Tibial artery (tissue), 4 donors: ENCODE data around the gene XKRX.

Source experiments
- DNase-seq, 2 donors: peaks; one replicate each; pipeline ENCODE4 v3.0.0-alpha.2; 2019
- H3K27ac ChIP-seq, 2 donors: fragments of 200-600 bp; sonication (generic) in 1 of 2; 1 replicate in 1 of 2; 2 replicates in 1 of 2; pipeline ENCODE4 v1.5.1; 2018 to 2019; ENCODE audit warnings: mild to moderate bottlenecking in 1 of 2
- H3K27me3 ChIP-seq, 2 donors: fragments of 200-600 bp; sonication (generic) in 1 of 2; one replicate each; pipeline versions ENCODE4 v1.5.1 to v1.6.0; 2016 to 2019
- H3K36me3 ChIP-seq, 3 donors: fragments of 200-600 bp; sonication (generic) in 2 of 3; one replicate each; pipeline ENCODE4 v1.5.1; 2016 to 2019; ENCODE audit warnings: mild to moderate bottlenecking in 2 of 3
- H3K4me1 ChIP-seq, 4 donors: fragments of 200-600 bp; sonication (generic) in 2 of 4; 1 replicate in 3 of 4; 2 replicates in 1 of 4; pipeline ENCODE4 v1.5.1; 2016 to 2019
- H3K4me3 ChIP-seq, 2 donors: fragments of 200-600 bp; sonication (generic) in 1 of 2; 1 replicate in 1 of 2; 2 replicates in 1 of 2; pipeline ENCODE4 v1.5.1; 2018 to 2019; ENCODE audit warnings: mild to moderate bottlenecking in 2 of 2
- H3K9me3 ChIP-seq, 3 donors: fragments of 200-600 bp; sonication (generic) in 1 of 3; one replicate each; pipeline ENCODE4 v1.5.1; 2016 to 2019
- CTCF ChIP-seq, 2 experiments: fragments of 200-600 bp in 1 of 2; fragments of 450-650 bp in 1 of 2; IDR thresholded peaks; one replicate each; pipeline ENCODE4 v1.5.1; 2017 to 2019; ENCODE audit warnings: antibody characterized with exemption in 2 of 2, mild to moderate bottlenecking in 1 of 2, moderate library complexity in 1 of 2
- intact Hi-C: fragments of 100-400 bp; cut with DNase I; formaldehyde crosslinking; loops from one replicate; pipeline ENCODE4 v1.15.0; 2023; ENCODE audit warnings: low total_unique reads

The XKRX gene

DNA sequence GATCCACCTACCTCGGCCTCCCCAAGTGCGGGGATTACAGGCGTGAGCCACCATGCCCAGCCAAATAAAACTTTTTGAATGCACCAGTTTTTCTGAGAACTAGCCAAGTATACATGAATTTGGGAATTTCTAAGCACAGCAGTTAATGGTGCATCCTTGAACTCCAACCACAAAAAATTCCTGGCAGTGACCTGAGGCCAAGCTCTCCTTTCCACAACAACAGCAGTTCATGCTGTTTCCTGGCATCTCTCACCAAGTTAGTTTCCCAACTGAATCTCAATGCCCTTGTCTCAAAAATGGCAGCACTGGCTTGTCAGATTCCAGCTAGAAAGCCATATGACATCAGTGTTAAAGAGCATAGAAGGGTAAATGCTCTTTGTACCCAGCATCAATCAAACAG, 15.9 kb upstream of the XKRX start:
- Histone ChIP-seq H3K9me3 (no peaks in the 10 kb centered on the region), H3K27me3 (no peaks in the 10 kb centered on the region), H3K4me1 (no peaks in the 10 kb centered on the region), H3K36me3 (no peaks in the 10 kb centered on the region), H3K4me3 (no peak overlapping the region), H3K27ac (no peak overlapping the region)
- intact Hi-C loops: no loop called here
- DNase-seq: no peak
- no peak for TF ChIP-seq CTCF (IDR thresholded peaks at IDR 0.05)

DNA sequence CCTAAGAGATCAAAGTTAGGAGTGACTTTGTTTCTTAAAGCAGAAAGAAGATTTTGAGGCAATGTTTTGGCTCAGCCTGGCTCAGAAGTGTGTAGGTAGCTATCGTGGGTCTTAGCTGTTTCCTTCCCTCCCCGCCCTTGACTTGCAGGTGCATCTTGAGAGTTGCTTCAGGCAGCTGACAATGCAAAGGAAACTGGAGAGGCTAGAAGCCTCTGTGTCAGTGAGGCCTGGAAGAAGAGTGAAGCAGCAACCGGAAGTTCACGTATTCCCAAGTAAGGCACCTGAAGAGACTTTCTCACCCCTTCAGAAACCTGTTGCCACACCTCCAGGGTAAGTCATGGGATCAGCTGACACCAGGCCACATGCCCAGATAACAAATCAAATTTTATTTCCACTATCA, 10.6 kb upstream of the XKRX start:
- no peak for TF ChIP-seq CTCF (IDR thresholded peaks at IDR 0.05)
- Histone ChIP-seq H3K4me1 (no peaks in the 10 kb centered on the region), H3K27me3 (no peaks in the 10 kb centered on the region), H3K9me3 (no peaks in the 10 kb centered on the region), H3K36me3 (no peaks in the 10 kb centered on the region), H3K27ac (no peak overlapping the region), H3K4me3 (no peak overlapping the region)
- DNase-seq: no peak
- intact Hi-C loops: no loop called here

DNA sequence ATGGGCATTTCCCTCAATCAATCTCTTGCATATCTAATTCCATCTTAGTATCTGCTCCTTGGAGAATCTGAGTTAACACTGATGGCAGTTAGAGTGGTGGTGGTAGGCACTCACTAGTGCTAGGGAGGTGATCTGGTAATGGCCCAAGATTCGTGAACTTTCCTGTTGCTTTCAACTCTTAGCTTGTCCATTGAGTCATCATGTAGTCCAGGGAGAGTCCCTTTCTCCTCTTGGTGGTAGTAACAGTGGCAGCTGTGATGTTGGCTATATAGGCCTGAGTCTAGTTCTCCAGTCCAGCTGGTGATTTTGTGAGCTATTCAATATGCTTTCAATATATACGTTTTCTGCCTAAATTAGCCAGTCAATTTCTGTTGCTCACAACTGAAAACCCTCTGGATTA, 7.0 kb upstream of the XKRX start:
- no peaks in the 10 kb centered on the region for H3K27me3 ChIP-seq
- no peak overlapping the region for H3K27ac ChIP-seq
- intact Hi-C loops: no loop called here
- no peaks in the 10 kb centered on the region for H3K36me3 ChIP-seq
- no peak for DNase-seq
- H3K4me3 ChIP-seq: no peak overlapping the region
- TF ChIP-seq CTCF (IDR thresholded peaks at IDR 0.05): no peak
- H3K9me3 ChIP-seq: peaks cover 0 to 9% (median 9%) of the 10 kb centered on the region in 3 donors
- H3K4me1 ChIP-seq: no peaks in the 10 kb centered on the region

- Histone ChIP-seq H3K4me1 (peaks cover 0 to 11% (median 0%) of the 10 kb centered on the region in 4 donors), H3K27ac (no peak overlapping the region), H3K36me3 (no peaks in the 10 kb centered on the region), H3K4me3 (no peak overlapping the region), H3K27me3 (no peaks in the 10 kb centered on the region), H3K9me3 (peaks cover 0 to 9% (median 9%) of the 10 kb centered on the region in 3 donors)
- DNase-seq: no peak
- intact Hi-C loops: no loop called here
- TF ChIP-seq CTCF (IDR thresholded peaks at IDR 0.05): no peak
These were observed 3.2 kb upstream of the XKRX start for GRCh38 chrX:100931925-100932285.

DNA sequence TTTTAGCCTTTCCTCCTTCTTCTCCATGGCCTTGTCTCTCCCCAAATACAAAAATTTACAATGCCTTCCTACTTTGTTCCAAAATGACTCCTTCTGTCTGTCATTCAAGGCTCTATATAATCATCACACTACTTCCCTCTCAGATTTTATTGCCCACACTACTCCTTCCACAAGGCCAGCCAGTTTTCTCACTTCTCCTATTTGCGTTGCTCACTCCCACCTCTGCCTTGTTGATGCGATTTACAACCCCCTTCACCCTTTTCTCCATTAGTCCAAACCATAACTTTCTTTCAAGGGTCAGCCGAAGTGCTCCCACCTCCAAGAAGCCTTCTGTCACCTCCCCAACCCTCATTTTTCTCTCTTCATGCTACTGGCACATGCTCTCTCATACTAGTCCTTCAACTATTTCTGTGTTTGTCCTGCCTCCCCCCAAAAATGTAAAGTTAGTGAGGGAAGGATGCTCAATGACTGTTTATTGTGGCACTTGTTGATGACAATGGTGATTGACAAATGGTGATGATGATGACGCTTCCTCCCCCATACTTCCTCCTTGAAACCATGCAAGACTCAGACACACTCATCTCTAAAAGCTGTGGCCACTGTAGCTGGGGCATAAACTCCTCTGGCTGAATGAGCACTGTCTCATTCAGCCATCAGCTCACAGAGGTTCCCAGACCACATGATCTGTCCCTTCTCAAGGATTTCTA, 2.7 kb upstream of the XKRX start:
- peaks cover 0 to 9% (median 9%) of the 10 kb centered on the region in 3 donors for H3K9me3 ChIP-seq
- H3K4me3 ChIP-seq: no peak overlapping the region

More for the DNA sequence above, 2.7 kb upstream of the XKRX start:
- DNase-seq: no peak
- Histone ChIP-seq H3K4me1 (peaks cover 0 to 11% (median 0%) of the 10 kb centered on the region in 4 donors), H3K36me3 (no peaks in the 10 kb centered on the region), H3K27me3 (no peaks in the 10 kb centered on the region), H3K27ac (no peak overlapping the region)
- TF ChIP-seq CTCF (IDR thresholded peaks at IDR 0.05): no peak
- intact Hi-C loops: no loop called here
